EL (cell line): ENCODE results near the gene TNIK.
A peak's percentile ranks its signal among the peaks of the same experiment; 100 is the strongest.
"Not testable (repeated sequence)": the region's sequence is repeated elsewhere in the genome, so short reads cannot be mapped to it uniquely, and the experiment has no call there.

Experiments used
- DNase-seq: peaks from one replicate; pipeline ENCODE4 v3.0.0-alpha.2; 2016

The TNIK gene

DNA sequence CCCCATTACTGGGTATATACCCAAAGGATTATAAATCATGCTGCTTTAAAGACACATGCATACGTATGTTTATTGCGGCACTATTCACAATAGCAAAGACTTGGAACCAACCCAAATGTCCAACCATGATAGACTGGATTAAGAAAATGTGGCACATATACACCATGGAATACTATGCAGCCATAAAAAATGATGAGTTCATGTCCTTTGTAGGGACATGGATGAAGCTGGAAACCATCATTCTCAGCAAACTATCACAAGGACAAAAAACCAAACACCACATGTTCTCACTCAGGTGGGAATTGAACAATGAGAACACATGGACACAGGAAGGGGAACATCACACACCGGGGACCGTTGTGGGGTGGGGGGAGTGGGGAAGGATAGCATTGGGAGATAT, 155.7 kb downstream of the TNIK start:
- not testable (repeated sequence) for DNase-seq

DNA sequence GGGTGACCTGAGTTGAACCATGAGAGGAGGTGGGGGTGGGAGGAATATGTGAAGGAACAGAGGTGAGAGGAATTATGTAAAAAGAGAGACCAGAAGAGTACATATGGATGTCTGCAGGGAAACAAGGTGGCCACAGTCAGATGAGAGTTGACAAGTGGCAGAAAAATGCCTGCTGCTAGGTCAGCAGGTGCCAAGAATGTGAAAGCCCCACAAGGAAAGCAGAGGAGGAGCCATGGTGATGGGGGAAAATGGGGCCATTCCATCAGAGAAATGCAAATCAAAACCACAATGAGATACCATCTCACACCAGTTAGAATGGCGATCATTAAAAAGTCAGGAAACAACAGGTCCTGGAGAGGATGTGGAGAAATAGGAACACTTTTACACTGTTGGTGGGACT, 156.2 kb downstream of the TNIK start:
- DNase-seq, result not testable (repeated sequence)

DNA sequence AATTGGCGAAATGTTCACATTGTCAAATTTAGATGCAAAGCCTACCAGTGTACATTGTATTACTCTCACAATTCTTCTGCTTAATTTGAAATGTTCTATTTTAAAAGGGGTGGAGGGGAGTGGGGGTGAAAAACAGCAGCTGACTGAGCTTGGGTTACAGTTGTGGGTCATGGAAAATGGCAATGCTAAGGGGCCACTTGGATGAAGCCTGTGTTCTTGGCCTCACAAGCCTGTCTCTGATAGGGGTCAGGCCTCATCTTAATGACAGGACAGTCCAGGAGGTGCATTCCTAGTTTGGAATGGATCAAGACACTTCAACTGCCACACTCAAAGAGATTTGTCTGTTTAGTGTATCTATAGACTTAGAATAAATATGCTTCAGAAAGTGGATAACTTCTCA, 158.2 kb downstream of the TNIK start:
- DNase-seq, result no peak

DNA sequence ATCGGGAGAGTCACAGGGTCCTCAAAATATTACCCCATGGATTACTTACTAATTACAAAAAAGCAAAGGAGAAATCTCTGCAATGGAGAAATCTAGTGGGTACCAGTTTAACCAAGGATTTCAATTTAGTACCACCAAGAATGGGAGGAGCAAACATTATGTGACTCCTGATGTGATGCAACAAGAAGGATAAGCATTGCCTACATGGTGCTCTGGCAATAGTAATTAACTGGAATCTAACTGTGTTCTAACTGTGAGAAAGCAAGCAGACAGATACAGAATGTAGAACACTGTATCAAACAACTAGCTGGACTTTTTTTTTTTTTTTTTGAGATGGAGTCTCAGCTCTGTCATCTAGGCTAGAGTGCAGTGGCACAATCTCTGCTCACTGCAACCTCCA, 159.2 kb downstream of the TNIK start:
- DNase-seq, result no peak

DNA sequence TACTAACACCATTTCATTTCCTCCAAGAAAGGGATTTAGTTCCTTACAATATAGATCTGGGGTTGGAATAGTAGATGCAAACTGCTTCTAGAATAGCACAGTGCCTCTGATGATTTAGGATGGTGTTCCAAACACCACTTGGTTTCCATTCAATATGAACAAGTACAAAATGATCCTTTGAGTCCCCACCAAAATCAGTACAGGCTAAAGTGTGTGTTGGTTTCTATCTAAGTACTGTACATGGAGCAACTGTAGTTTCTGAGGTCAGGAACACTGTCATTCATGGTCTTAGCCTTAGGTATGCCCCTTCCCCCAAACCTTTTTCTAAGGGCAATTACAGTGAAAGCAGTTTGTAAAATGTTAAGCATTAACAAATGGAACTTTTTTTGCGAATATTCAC, 162.3 kb downstream of the TNIK start:
- DNase-seq, result no peak

DNA sequence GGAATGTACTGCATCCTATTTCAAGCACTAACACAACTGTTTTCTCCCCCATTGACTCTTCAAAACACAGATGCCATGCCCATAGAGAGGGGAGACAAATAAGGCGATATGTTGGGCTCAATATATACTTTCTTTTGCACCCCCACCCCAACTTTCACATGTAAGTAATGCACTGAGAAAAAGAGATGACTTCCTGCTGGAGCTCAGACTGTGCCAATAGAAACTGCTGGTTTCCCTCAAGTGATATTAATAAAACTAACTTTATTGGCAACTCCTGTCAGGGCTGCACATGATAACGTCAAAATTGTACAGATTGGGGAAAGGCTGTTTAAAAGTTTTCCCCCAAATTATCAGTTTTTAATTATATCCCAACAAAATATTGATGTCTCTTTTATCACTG, 163.0 kb downstream of the TNIK start:
- no peak for DNase-seq

DNA sequence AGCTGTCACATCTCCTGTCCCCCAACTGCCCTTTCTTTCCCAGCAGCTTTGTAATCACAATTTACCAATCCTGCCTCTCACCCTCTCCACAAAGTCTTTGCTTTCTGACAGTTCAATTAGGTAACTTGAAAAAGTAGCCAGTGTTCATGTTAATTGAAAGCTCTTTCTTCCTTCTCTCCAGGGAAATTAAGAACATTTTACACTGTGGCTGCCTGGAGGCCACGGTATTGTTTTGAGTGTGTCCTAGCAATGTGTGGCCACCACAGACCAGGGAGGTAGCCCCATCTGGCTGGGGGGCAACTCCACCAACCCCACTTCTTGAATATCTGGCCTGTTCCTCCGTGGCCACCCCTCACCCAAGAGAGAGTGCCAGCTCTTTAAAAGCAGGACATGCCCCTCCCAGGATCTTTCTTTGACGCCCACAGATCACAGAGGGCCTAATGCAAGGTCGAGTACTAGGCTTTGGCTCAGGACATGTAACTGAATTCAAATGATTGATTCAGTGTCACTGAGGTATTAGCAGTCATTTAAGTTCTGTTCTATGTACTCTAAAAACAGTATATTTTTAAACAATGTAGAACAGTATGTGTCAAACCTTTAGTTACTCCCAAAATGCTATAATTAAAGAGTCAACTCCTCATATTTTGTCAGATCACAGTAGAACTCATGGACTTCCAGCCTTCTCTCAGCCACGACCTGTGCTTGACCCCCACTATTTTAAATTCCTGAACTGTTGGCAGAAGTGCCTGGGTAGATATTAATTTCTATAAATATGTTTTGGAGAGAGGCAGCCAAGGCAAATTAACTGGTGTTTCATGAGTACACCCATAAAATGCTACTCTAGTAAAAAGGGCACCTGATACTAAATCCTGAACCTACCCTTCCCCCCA, 164.5 kb downstream of the TNIK start:
- peak; percentile 33 for DNase-seq

DNA sequence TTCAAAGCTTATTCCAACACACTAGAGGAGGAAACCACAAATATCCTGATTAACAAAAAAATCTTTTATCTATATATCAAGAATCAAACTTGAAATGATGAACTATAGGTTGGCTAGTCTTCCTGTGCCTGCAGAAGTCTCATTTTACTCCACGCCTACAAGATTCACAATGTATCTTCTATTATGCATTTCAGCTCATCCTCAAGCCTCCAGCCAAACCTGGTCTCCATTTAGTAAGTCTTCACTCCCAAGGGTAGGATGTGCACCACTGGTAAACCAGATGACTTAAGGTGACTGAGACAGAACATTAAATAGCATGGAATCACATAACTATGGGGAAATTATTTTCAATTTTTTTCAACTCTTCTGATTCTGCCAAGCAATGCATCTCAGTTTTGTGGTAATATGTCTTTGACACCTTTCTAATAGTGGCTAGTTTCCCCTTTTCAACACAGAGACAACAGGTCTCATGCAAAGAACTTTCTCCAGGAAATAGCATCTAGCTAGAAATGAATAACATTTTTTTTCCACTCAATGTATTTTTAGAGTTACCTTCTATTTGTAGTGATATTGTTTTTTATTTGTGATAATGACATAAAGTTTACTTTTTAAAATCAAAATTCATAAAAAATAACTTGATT, 166.9 kb downstream of the TNIK start:
- no peak for DNase-seq

DNA sequence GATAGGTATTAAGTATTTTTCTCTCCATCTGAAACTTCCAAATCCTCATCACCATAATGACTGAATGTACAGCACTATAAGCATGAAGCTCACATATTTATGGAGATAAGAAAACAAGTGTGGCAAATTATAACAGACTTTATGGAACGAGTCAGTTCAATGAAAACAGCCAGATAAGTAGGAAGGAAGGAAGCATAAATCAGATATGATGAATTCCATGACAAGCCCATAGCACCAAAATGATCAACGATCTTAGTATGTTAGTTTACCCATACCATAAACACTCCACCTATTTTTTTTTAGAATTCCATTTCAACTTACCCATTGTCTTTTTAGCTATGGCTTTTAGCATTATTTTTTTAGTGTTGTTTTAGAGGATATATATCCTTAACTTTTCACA, 169.5 kb downstream of the TNIK start:
- DNase-seq, result no peak

DNA sequence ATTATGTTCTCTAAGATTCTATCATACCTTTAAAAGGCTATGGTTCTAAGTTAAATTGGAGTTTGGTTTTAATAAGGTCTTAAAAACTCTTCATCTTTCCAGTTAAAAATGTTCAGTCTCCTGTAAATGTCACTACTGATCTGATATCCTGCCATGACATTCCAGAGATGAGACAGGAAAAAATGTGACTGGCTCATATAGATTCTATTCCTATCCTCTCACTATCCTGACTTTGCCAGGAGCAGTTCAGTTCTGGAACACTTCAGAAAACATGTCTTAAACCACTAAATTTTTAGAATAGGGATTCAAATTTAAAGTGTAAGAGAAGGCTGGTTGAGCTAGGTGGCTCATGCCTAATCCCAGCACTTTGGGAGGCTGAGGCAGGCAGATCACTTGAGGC, 170.9 kb downstream of the TNIK start:
- no peak for DNase-seq

DNA sequence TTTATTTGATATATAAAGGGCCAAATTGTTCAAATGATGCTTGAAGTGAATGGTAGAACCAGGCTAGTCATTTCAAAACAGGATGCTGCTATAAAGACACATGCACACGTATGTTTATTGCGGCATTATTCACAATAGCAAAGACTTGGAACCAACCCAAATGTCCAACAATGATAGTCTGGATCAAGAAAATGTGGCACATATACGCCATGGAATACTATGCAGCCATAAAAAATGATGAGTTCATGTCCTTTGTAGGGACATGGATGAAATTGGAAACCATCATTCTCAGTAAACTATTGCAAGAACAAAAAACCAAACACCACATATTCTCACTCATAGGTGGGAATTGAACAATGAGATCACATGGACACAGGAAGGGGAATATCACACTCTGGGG, 172.4 kb downstream of the TNIK start:
- DNase-seq, result not testable (repeated sequence)

DNA sequence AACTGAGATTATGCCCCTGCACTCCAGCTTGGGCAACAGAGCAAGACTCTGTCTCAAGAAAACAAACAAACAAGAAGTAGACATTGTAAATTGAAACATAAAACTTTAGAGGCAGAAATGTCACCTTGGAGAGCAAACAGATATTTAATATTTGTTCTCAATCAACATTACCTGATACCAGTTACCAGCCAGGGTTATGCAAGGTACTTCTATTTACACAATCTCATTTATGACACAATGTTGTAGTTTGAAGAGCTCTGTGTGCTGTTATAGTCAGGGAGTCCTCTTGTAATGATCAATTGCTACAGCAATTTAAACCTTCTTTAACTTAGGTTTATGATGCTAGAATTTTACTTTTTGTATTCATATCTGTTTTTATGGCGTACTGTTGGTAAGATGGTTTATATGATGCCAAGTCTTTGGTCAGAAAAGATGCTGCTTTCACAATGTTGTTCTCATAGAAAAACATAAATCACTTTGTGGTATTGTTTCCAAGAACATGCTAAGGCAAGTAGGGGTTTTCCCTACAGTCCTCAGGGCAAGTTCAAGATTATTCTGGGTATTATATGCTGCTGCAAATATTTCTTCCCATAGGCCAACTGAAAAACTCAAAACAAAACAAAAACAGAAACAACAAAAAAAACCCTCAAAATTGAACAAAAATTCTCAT, 173.5 kb downstream of the TNIK start:
- peak; percentile 14 for DNase-seq

DNA sequence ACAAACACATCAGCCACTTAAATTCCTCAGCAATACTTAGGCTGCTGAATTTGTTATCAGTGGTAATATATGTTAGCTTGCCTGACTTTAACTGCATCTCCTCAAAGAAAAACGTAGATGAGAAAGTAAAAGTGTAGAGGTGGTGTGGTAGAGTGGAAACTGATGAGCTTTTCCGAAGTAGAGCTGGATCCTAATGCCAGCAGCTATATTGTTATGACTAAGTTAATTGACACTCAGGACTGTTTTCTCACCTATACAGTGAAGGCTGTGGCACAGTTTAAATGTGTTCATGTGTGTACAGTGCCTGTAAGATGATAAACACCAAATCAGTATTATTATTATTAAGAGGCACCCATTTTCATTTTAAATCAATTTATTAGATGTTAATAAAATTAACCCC, 174.9 kb downstream of the TNIK start:
- DNase-seq, result no peak

DNA sequence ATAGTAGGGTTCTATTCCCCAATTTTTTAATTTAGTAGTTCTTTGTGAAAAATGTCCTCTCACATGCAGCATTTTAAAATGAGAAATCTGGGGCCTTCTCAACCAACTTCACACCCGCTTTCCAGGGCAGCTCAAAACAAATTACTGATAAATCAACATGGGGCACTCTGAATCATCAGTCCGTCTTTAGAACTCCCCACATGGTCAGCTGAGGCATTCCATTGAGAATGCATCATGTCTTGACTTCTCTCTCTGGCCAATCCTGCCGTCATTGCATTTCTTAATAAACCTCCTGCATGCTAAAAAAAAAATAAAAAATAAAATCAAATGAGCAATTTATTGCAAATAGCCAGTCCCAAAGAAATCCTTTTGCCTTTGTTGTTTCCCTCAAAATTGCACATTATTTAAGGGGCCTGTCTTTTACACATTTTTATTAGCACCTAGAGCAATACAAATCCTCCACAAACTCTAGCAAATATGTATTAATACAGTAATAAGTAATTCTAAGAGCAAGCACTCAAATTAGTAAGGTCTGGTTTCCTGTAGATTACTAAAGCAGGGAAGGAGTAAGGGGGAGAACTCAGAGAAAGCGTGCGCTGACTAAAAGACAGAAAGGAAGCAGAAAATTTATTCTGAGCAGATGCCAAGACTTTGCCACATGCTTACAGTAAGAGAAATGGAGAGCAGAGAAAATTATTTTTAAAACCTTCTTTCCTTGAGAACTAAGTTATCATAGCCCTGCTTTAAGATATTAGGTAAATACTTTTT, 175.7 kb downstream of the TNIK start:
- DNase-seq, result peak; percentile 95

DNA sequence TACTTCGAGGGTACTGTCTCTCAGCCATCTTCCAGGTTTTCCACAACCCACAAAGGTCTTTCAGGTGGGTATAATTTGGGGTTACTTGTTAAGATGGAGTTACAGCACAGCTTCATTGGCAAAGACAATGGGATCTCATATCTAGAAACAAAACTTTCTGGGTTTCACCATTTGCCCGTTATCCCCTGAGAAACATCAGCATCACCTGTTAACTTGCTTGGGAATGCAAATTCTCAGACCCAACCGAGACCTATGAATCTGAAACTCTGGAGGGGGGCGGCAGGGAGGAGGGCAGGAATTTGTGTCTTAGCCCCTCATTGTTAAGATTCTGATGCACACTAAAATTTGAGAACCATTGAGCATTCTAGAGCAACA, 176.4 kb downstream of the TNIK start:
- no peak for DNase-seq

DNA sequence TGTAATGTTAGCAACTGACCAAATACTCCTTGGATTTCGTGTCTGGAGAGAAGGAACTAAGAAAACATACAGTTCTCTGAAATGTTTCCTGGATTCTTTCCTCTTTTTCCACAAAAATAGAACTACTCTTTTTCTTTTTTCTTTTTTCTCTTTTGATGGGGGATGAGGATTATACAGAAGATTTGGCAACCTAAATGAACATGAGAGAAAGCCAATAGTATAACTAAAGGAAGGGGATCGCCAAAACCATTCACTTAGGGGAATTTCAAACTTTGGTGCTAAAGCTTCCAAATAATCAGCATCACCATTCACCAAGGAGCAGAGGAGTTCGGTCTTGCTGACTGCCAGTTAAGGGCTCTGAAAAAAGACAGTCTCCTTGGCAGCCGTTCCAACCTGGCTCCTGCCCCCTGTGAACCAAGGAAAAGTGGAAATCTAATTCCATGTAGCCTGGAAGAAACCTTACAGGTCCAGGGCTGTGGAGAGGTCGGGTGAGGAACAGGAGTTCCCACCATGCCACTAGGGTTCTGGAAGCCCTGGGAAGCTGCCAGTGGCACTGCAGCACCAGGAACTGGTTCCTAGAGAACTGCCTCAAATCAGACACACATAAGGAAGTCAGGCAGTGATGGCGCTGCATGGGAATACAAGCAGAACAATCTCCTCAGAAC, 176.9 kb downstream of the TNIK start:
- DNase-seq, result no peak

DNA sequence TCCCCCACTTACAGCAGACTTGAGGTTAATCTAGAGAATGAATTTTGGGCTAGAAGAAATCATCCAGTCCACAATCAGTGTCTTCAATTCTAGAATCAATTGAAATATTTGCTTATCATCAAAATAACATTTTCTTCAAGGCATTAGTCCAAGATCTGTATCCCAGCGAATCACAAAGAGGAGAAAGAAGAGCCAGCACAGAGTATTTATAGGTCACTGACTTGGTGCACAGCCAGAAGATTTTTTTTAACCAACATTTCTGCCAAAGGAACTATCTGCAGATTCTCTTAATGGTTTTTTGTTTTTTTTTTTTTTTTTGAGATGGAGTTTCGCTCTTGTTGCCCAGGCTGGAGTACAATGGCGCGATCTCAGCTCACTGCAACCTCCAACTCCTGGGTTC, 178.2 kb downstream of the TNIK start:
- DNase-seq, result peak; percentile 51

DNA sequence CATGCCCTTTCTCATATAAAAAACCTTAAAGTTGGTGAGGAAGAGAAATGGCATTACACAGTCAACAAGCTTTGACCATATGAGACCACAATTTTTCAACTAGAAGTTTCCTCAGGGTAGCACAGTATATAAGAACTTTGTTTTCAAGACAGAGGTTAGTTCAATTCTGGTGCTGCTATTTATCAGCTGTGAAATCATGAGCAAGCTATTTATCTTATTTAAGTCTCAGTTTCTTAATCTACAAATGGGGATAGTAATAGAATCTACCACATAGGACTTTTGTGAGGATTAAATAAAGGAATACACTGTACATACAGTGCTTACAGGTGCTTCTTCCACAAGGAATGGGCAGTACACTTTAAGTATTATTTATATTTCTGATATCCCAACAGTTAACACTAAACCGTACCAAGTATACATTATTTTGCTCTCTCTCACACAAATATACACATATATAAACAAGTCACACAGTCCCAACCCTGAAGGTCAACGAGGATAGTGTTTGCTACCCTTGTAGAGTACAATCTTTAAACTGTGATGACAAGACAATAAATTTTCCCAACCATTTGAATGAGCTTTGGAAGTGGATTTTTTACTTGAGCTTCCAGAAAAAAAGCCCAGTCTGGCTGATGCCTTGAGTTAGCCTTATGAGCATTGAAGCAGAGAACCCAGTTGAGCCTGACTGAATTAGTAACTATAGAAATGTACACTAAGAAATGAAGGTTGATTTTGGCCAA, 178.8 kb downstream of the TNIK start:
- DNase-seq, result no peak

DNA sequence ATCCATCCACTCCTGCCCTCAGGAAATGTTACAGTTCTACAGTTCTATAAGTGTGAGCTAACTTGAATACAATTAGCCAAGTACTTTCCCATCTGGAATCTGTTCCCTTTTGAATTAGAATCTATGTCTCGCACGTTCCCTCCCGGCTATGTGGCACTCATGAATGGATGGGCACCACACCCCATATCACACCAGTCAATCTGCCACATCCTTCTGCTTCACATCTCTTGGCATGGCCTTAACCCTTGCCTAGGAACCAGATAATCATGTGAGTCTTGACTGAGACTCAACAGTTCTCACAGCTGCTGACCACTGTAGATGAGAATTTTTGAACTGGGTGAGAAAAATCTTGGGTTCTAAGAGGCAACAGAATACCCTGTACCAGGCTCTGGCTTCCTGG, 180.2 kb downstream of the TNIK start:
- DNase-seq, result no peak

DNA sequence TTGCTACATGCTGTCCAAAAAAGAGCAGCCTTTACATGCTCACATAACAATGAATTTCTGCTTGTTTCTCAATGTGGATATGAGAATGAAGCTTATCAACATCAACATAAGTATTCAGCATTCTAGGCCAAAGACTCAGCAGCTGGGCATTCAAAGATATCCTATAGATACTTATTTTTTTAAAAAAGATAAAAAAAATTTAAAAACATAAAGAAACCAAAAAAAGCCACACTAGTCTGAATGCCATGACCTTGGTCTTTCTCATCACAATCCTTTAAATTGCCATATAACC, 182.0 kb downstream of the TNIK start:
- DNase-seq, result no peak

DNA sequence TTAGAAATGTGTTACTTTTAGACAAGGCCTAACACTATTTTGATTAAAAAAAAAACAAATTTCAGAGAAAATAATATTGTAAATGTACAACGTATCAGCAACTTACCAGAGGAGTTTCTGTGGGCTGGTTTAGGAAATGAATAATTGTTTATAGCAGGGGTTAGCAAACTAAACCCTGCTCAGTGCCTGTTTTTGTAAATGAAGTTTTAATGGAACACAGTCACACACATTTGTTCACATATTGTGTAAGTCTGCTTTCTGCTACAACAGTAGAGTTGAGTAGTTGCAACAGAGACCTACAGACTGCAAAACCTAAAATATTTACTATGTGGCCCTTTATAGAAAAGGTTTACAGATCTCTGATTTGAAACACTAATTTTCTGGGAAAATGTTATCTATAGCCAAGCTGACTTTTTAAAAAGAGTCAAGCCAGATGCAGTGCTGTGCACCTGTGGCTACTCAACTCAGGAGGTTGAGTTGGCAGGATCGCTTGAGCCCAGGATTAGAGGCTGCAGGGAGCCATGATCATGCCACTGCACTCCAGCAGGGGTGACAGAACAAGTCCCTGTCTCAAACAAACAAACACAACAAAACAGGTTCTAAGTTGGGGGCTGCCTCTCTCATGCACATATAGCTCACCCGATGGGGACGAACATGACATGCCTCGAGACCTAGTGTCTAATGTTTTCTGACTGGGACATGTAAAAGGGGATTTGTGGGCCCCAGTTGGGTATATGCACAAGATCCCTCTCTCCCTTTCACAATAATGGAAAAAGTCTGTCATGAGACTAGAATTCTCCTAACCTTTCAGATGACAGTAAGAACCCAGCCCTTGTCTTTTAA, 182.5 kb downstream of the TNIK start:
- DNase-seq, result no peak
